ENCODE results near the gene DUSP10. TPM values are rescaled to one million over a fixed set of nuclear protein-coding genes. Genes with fewer than 3 reads are reported as not detected.

DUSP10 gene
- total RNA-seq, 3 donors from 2014 or later, result 15.5 to 33.2 (median 28.2) TPM

DNA sequence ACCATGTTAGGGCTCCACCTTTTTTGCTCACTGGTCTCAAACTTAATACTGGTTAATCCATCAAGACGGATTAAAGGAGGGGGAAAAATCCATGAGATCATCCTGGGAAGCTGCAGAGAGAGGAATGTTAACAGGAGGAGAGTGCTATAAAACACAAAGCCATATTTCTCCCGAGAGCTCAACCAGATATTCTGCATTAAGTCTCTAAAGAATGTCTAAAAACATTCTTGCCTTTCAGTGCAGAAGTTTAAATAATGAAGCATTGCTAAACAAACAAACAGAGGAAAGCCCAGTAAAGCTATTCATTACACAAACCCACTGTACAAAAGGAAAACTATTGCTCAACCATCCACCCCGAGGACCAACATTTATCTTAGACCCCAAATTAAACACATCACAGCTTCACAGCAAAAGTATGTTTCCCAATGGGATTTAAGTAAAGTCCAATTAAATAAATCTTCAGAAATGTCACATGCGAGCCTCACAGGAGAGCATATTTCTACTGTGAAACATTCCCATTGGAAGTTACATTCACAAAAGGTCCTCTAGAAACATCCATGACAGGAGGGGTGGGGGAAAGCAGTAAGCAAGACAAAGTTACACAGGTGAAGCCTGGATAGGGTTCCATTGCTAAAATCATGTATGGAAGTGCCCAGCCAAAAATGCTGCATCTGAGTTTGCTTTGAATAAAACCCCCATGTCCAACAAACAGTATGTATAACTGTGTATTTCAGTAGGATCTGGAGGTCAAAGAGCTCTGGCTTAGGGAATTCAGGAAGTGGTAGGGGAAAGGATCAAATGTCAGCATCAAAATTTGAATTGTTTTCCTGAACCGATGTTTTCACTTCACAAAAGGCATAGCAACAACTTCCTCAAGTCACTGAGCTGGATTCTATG lies 23.3 kb downstream of the DUSP10 start:
- Histone ChIP-seq H3K27ac (peak overlapping the region; percentile 44 to 62), H3K36me3 (no peaks in the 10 kb centered on the region), H3K4me1 (no peaks in the 10 kb centered on the region), H3K4me3 (no peak overlapping the region), H3K27me3 (no peaks in the 10 kb centered on the region), H3K9me3 (no peaks in the 10 kb centered on the region)
- DNase-seq (ENCODE audit: low spot score in 2 of 2), result no peak
- TF ChIP-seq POLR2AphosphoS5 (IDR thresholded peaks at IDR 0.05) (peak in 1 of 3 donors; percentile 43), POLR2A (IDR thresholded peaks at IDR 0.05) (no peak)
- intact Hi-C loops (cut with DNase I; ENCODE audit: low total_unique reads), result no loop called here

DNA sequence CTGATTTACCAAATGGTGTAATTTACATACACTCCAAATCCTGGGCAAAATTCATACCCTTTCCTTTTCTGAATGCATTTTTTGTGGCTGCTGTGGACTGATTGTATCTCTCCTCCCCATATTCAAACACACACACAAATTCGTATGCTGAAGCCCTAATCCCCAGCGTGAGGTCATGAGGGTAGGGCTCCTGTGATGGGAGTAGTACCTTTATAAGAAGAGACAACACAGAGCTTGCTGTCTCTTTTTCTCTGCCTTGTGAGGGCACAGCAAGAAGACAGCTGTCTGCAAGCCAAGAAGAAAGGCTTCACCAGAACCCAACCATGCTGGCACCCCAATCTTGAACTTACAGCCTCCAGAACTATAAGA lies 24.4 kb downstream of the DUSP10 start:
- DNase-seq (ENCODE audit: low spot score in 2 of 2), result no peak
- no peaks in the 10 kb centered on the region for H3K36me3 ChIP-seq
- H3K9me3 ChIP-seq, result no peaks in the 10 kb centered on the region
- peak overlapping the region; percentile 49 to 62 for H3K27ac ChIP-seq
- no peaks in the 10 kb centered on the region for H3K27me3 ChIP-seq
- TF ChIP-seq POLR2AphosphoS5 (IDR thresholded peaks at IDR 0.05) (no peak), POLR2A (IDR thresholded peaks at IDR 0.05) (no peak)
- TF ChIP-seq, protein P1, sequence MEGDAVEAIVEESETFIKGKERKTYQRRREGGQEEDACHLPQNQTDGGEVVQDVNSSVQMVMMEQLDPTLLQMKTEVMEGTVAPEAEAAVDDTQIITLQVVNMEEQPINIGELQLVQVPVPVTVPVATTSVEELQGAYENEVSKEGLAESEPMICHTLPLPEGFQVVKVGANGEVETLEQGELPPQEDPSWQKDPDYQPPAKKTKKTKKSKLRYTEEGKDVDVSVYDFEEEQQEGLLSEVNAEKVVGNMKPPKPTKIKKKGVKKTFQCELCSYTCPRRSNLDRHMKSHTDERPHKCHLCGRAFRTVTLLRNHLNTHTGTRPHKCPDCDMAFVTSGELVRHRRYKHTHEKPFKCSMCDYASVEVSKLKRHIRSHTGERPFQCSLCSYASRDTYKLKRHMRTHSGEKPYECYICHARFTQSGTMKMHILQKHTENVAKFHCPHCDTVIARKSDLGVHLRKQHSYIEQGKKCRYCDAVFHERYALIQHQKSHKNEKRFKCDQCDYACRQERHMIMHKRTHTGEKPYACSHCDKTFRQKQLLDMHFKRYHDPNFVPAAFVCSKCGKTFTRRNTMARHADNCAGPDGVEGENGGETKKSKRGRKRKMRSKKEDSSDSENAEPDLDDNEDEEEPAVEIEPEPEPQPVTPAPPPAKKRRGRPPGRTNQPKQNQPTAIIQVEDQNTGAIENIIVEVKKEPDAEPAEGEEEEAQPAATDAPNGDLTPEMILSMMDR (IDR thresholded peaks at IDR 0.05), result no peak
- no peak overlapping the region for H3K4me3 ChIP-seq
- intact Hi-C loops (cut with DNase I; ENCODE audit: low total_unique reads), result no loop called here
- H3K4me1 ChIP-seq, result no peaks in the 10 kb centered on the region

DNA sequence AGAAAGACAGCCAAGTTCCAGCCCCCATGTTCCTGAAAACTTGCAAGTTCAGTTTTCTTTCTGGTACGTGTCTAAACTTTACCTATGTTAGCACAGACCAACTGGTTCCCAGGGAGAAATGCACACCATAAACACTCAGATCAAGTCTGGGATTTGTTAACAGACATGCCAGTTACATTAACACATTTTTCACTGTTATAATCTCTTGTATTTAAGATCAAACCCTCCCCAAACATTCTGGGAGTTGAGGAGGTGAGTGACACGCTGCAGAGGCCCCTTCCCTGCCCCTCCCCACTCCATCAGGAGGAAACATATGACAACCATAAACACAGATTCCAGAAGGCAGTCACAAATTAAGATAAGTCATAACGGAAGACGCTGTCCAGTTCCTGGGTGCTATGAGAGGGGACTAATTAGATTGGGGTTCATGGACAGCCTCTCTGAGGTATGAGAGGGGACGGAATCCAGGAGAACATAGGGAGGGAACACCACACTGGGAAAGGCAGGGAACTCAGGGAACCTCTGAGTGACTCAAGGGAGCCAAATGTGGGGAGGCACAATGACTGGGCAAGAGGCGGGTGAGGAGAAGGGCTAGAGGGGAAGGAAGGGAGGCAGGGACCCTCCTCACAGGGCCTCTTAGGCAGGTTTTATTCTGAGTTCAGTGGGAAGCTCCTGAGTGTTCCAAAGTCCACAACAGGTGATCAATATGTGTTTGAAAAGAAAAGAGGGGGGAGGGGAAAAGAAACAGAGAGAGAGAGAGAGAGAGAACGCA lies 25.0 kb downstream of the DUSP10 start:
- TF ChIP-seq POLR2AphosphoS5 (IDR thresholded peaks at IDR 0.05) (no peak), POLR2A (IDR thresholded peaks at IDR 0.05) (no peak)
- TF ChIP-seq, protein P1 (IDR thresholded peaks at IDR 0.05), result no peak
- Histone ChIP-seq H3K27me3 (no peaks in the 10 kb centered on the region), H3K27ac (peak overlapping the region; percentile 49 to 62), H3K4me1 (no peaks in the 10 kb centered on the region), H3K36me3 (no peaks in the 10 kb centered on the region), H3K9me3 (no peaks in the 10 kb centered on the region), H3K4me3 (no peak overlapping the region)
- DNase-seq (ENCODE audit: low spot score in 2 of 2), result no peak
- intact Hi-C loops (cut with DNase I; ENCODE audit: low total_unique reads), result no loop called here

DNA sequence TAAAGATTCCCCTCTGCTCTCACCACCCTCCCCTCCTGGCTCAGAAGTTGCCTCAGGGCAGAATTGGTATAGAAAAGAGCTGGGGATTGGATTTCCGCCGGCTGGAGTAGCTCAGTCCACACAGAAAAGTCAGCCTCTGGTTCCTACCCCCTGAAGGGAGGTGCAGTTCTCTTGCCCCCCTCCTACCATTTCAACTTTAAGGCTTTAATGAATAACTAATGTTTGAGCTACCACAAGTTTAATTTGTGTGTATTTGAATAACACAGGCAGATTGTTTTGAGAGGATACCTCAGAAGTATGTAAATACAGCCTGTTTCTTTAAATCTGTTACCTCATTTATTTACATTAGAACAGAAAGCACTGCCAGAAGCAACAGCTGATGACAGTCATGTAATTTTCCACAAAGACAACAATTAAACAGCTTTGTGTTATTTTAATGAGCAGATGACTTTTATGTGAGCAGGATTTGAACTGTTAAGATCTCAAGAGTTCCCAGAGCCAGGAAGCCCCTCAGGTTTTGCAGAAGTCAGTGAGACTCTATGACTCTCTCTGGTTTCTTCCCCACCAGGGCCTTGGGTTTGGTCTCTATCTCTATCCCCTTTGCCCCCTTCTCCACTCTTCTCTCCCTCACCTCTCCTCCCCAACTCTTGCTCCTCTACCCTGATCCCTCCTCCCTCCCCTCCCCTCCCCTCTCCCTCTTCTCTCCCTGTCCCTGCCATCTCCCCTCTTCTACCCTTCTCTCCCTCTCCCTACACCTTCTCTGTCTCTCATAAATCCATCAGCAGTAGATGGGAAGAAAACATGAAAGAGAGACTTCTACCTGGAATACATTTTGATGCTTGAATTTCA lies 26.3 kb downstream of the DUSP10 start:
- Histone ChIP-seq H3K4me1 (no peaks in the 10 kb centered on the region), H3K36me3 (no peaks in the 10 kb centered on the region), H3K4me3 (no peak overlapping the region), H3K27me3 (no peaks in the 10 kb centered on the region), H3K9me3 (no peaks in the 10 kb centered on the region), H3K27ac (peak overlapping the region; percentile 32 to 49)
- no peak for TF ChIP-seq POLR2AphosphoS5 (IDR thresholded peaks at IDR 0.05)
- TF ChIP-seq, protein P1 (IDR thresholded peaks at IDR 0.05), result no peak
- TF ChIP-seq POLR2A (IDR thresholded peaks at IDR 0.05), result no peak
- no peak for DNase-seq (ENCODE audit: low spot score in 2 of 2)
- intact Hi-C loops (cut with DNase I; ENCODE audit: low total_unique reads), result no loop called here
